ENCODE measurements around the gene XKR7. TPM values are rescaled to one million over a fixed set of nuclear protein-coding genes. Genes with fewer than 3 reads are reported as not detected.
A peak's percentile ranks its signal among the peaks of the same experiment; 100 is the strongest.

Gene XKR7
- total and polyA plus RNA-seq, 10 of the 15 experiments (the other 5 are each of a cell fraction or from before 2014, with no cell fraction given), result not detected

- no peak overlapping the region for H3K4me3 ChIP-seq
- H3K36me3 ChIP-seq (ENCODE audit: control insufficient read depth in 2 of 2, insufficient read depth in 2 of 2, low read length in 1 of 2), result no peaks in the 10 kb centered on the region
- FAIRE-seq, result no peak
- H3K9ac ChIP-seq (ENCODE audit: control insufficient read depth, insufficient read depth, low read length), result no peak overlapping the region
- H4K20me1 ChIP-seq (ENCODE audit: control insufficient read depth, insufficient read depth), result no peaks in the 10 kb centered on the region
- no peak overlapping the region for H2AFZ ChIP-seq (ENCODE audit: control insufficient read depth, low read depth, low read length)
- ATAC-seq, result peak; percentile 62
- BruUV-seq (replicated peaks), result no TSS peak
- WGBS (ENCODE audit: insufficient coverage, insufficient replicate concordance, low lambda C conversion rate, missing lambda C conversion rate), result 21% methylated on average over 24 of the region's 35 CpGs
- POLR2A ChIA-PET, result no interaction called here
- no peak for DNase-seq (ENCODE audit: low read depth, low spot score)
- intact Hi-C loops (cut with micrococcal nuclease; ENCODE audit: unreplicated experiment) (loop anchor here (5.0 kb wide), 1 partner anchor 170 kb away; the partner anchor contains the start of gene FOXS1), in situ Hi-C loops (cut with MboI) (no loop called here)
- no peak overlapping the region for H3K4me2 ChIP-seq (ENCODE audit: control insufficient read depth, insufficient read depth)
- H3K27me3 ChIP-seq (replicated peaks in 1 of 2; ENCODE audit: control insufficient read depth in 2 of 2, insufficient read depth in 2 of 2, low read length in 1 of 2), result peaks cover 8 to 12% of the 10 kb centered on the region in 2 experiments
- no peaks in the 10 kb centered on the region for H3K4me1 ChIP-seq (ENCODE audit: control insufficient read depth, insufficient read depth, low read length)
- H3K9me3 ChIP-seq (replicated peaks; ENCODE audit: control insufficient read depth, insufficient read depth, low read length), result no peaks in the 10 kb centered on the region
- SMC1A ChIA-PET (ENCODE audit: uncharacterized antibody, unreplicated experiment), result interaction anchor here (0.6 to 1.3 kb wide), 6 partner anchors 8 to 165 kb away, joined by 3 to 4 read pairs (median 3); no protein-coding TSS in a partner anchor
- CTCF ChIA-PET, result interaction anchor here (0.7 to 1.9 kb wide), 6 partner anchors 10 to 165 kb away, joined by 3 to 9 read pairs (median 4); no protein-coding TSS in a partner anchor
- RAD21 ChIA-PET (ENCODE audit: unreplicated experiment), result no interaction called here
- no peak overlapping the region for H3K27ac ChIP-seq (ENCODE audit: control insufficient read depth, insufficient read depth)
- H3K79me2 ChIP-seq (ENCODE audit: control insufficient read depth, insufficient read depth, low read length), result no peaks in the 10 kb centered on the region
- TF ChIP-seq, protein P1, sequence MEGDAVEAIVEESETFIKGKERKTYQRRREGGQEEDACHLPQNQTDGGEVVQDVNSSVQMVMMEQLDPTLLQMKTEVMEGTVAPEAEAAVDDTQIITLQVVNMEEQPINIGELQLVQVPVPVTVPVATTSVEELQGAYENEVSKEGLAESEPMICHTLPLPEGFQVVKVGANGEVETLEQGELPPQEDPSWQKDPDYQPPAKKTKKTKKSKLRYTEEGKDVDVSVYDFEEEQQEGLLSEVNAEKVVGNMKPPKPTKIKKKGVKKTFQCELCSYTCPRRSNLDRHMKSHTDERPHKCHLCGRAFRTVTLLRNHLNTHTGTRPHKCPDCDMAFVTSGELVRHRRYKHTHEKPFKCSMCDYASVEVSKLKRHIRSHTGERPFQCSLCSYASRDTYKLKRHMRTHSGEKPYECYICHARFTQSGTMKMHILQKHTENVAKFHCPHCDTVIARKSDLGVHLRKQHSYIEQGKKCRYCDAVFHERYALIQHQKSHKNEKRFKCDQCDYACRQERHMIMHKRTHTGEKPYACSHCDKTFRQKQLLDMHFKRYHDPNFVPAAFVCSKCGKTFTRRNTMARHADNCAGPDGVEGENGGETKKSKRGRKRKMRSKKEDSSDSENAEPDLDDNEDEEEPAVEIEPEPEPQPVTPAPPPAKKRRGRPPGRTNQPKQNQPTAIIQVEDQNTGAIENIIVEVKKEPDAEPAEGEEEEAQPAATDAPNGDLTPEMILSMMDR (IDR thresholded peaks at IDR 0.05 in 2 of 3, conservative IDR thresholded peaks at IDR 0.05 in 1 of 3; ENCODE audit: control insufficient read depth in 2 of 3, extremely low read depth in 1 of 3, insufficient read depth in 1 of 3, low read depth in 3 of 3, low read length in 3 of 3), result peak in 2 of 3 experiments; percentile 14 to 18; a peak in 1 of 6 replicates
- TF ChIP-seq BRCA1 (IDR thresholded peaks at IDR 0.05; ENCODE audit: low read depth, low read length) (no peak), IRF3 (IDR thresholded peaks at IDR 0.05) (no peak), CHD4 (IDR thresholded peaks at IDR 0.05) (no peak), NR2F1 (conservative IDR thresholded peaks at IDR 0.05) (no peak), EED (IDR thresholded peaks at IDR 0.05; ENCODE audit: low read depth) (no peak), ZNF207 (IDR thresholded peaks at IDR 0.05; ENCODE audit: borderline replicate concordance) (no peak)
Measured at GRCh38 chr20:32017711-32018251, 49.8 kb downstream of the XKR7 start.

Data from GM12878 (cell line).